Neural crest cell (in vitro differentiated cells): ENCODE results near the gene PSMD2. TPM values are rescaled to one million over a fixed set of nuclear protein-coding genes. Genes with fewer than 3 reads are reported as not detected.

ENCODE experiments used
- DNase-seq: peaks from one replicate; pipeline ENCODE4 v3.0.0; 2021; ENCODE audit warnings: low read depth, mixed read lengths, low spot score
- H3K27ac Mint-ChIP-seq: one replicate; pipeline ENCODE4 v1.8.0; 2021; ENCODE audit warnings: mild to moderate bottlenecking, mixed read lengths; ENCODE audit not compliant: unreplicated experiment
- H3K27me3 Mint-ChIP-seq: 2 replicates; pipeline ENCODE4 v1.8.0; 2021; ENCODE audit warnings: low read depth, mild to moderate bottlenecking, mixed read lengths
- H3K36me3 Mint-ChIP-seq: 2 replicates; pipeline ENCODE4 v1.8.0; 2021; ENCODE audit warnings: low read depth, mild to moderate bottlenecking, mixed read lengths
- H3K4me1 Mint-ChIP-seq: 2 replicates; pipeline ENCODE4 v1.8.0; 2021; ENCODE audit warnings: mixed read lengths
- H3K4me3 Mint-ChIP-seq: one replicate; pipeline ENCODE4 v1.8.0; 2021; ENCODE audit warnings: mild to moderate bottlenecking, mixed read lengths
- H3K9me3 Mint-ChIP-seq: 2 replicates; pipeline ENCODE4 v1.8.0; 2021; ENCODE audit warnings: mixed read lengths
- CTCF ChIP-seq: fragments of 200-600 bp; sonication (generic); conservative IDR thresholded peaks from 2 replicates; pipeline ENCODE4 v1.5.0; 2021; ENCODE audit warnings: antibody characterized with exemption, mild to moderate bottlenecking
- total RNA-seq: library from RNA; stranded (reverse); gene quantifications from 2 replicates; pipeline ENCODE4 v1.2.1, GENCODE V29; 2021

The PSMD2 gene
- total RNA-seq, 1 donor from 2014 or later, result 378 TPM

- Mint-ChIP-seq H3K9me3 (no peaks in the 10 kb centered on the region), H3K4me1 (no peaks in the 10 kb centered on the region), H3K27ac (peak overlapping the region; percentile 13), H3K27me3 (no peaks in the 10 kb centered on the region), H3K36me3 (peaks cover 53% of the 10 kb centered on the region), H3K4me3 (no peak overlapping the region)
- TF ChIP-seq CTCF, result no peak
- DNase-seq, result no peak
Observed at GRCh38 chr3:184327171-184327570, 28.1 kb downstream of the PSMD2 start.

GRCh38 chr3:184328516-184328915 is 29.5 kb downstream of the PSMD2 start:
- Mint-ChIP-seq H3K27me3 (no peaks in the 10 kb centered on the region), H3K4me1 (no peaks in the 10 kb centered on the region), H3K4me3 (no peak overlapping the region), H3K9me3 (no peaks in the 10 kb centered on the region), H3K36me3 (peaks cover 49% of the 10 kb centered on the region), H3K27ac (no peak overlapping the region)
- TF ChIP-seq CTCF, result no peak
- DNase-seq, result no peak

DNA sequence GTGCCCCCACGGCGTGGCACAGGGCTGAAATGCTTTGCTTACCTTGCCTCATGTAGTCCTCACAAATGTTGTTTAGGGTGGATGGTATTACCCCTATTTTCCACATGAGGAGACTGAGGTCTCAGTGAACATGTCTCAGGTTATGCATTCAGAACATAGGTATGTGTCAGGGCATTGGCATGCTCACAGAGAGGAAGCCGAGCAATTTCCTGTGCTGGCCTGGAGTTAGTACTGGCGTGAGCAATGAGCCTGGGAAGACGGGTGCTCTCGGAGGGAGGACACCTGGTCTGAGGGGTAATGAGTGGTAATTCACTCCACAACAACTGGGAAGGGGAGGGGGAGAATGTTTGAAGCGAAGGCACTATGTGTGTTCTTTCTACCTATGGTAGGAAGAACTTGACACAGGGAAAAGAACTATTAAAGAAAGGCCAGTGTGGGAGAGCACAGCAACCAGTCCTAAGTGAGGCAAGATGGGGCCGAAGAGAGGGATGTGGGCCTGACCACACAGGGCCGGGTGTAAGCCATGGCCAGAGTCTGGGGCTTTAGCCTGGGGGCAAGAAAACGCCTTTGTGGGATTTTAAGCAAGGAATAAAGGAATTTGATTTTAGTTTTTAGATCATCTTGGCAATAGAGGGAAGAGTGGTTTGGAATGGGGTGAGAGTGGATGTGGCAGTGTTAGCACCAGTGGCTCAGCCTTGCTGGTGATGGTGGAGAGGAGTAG is 33.5 kb downstream of the PSMD2 start:
- Mint-ChIP-seq H3K4me1 (peaks cover 18% of the 10 kb centered on the region), H3K27me3 (peaks cover under 1% of the 10 kb centered on the region), H3K4me3 (peak overlapping the region; percentile 64), H3K36me3 (peaks cover 21% of the 10 kb centered on the region), H3K9me3 (no peaks in the 10 kb centered on the region), H3K27ac (no peak overlapping the region)
- TF ChIP-seq CTCF, result no peak
- DNase-seq, result no peak

- Mint-ChIP-seq H3K4me1 (peaks cover 25% of the 10 kb centered on the region), H3K9me3 (no peaks in the 10 kb centered on the region), H3K27ac (no peak overlapping the region), H3K27me3 (peaks cover 5% of the 10 kb centered on the region), H3K36me3 (peaks cover 21% of the 10 kb centered on the region), H3K4me3 (peak overlapping the region; percentile 64)
- DNase-seq, result no peak
- no peak for TF ChIP-seq CTCF
Observed at GRCh38 chr3:184333190-184333589, 34.1 kb downstream of the PSMD2 start.

DNA sequence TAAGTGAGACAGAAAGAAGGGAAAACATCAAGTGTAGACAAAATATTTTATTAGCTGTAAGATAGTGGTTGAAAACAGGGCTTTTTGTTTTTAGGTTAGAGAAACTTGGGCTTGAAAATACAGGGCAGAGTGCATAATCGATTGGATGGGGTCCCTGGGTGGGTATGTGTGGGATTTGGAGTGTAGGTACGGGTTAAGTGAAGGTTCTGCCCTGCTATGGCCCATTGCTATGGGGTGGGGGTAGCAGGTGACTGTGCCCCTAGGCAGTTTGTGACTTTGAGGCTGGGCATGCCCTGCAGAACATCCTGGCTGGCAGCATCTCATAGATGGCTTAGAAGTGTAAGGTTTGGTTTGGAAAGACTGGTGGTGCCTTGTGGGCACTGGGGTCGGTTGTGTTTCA is 34.7 kb downstream of the PSMD2 start:
- Mint-ChIP-seq H3K27ac (peak overlapping the region; percentile 12), H3K9me3 (no peaks in the 10 kb centered on the region), H3K36me3 (peaks cover 18% of the 10 kb centered on the region), H3K4me1 (peaks cover 27% of the 10 kb centered on the region), H3K27me3 (peaks cover 5% of the 10 kb centered on the region), H3K4me3 (peak overlapping the region; percentile 64)
- DNase-seq, result no peak
- TF ChIP-seq CTCF, result no peak
